ENCODE measurements around the gene MAPK6. TPM values are rescaled to one million over a fixed set of nuclear protein-coding genes. Genes with fewer than 3 reads are reported as not detected.

MAPK6 gene
- polyA plus RNA-seq, 1 donor from 2014 or later = 140 TPM

- H3K79me2 ChIP-seq (replicated peaks; ENCODE audit: insufficient read depth, low read length) = peaks cover 55% of the 10 kb centered on the region
- H3K36me3 ChIP-seq (ENCODE audit: insufficient read depth, low read length) = no peaks in the 10 kb centered on the region
- H3K9me2 ChIP-seq (ENCODE audit: insufficient read depth, low read length) = no peaks in the 10 kb centered on the region
- peak overlapping the region; percentile 65 for H3K4me2 ChIP-seq (ENCODE audit: low read length)
- peaks cover 10% of the 10 kb centered on the region for H4K20me1 ChIP-seq (ENCODE audit: insufficient read depth)
- H3K27ac ChIP-seq (ENCODE audit: low read length) = peak overlapping the region; percentile 68
- peak overlapping the region; percentile 79 for H3K9ac ChIP-seq (ENCODE audit: low read length)
- H3K27me3 ChIP-seq (ENCODE audit: insufficient read depth, low read depth, low read length) = no peaks in the 10 kb centered on the region
- no peaks in the 10 kb centered on the region for H3K9me3 ChIP-seq (ENCODE audit: low read length)
- TF ChIP-seq MXI1 (conservative IDR thresholded peaks at IDR 0.05; ENCODE audit: poor library complexity, severe bottlenecking) (no peak), EP300 (conservative IDR thresholded peaks at IDR 0.05; ENCODE audit: poor library complexity, severe bottlenecking) (no peak), CTCF (IDR thresholded peaks at IDR 0.05; ENCODE audit: poor library complexity, severe bottlenecking) (no peak), REST (IDR thresholded peaks at IDR 0.05; ENCODE audit: borderline replicate concordance) (no peak), RAD21 (conservative IDR thresholded peaks at IDR 0.05) (no peak), SMC3 (conservative IDR thresholded peaks at IDR 0.05; ENCODE audit: poor library complexity) (no peak), TAF1 (IDR thresholded peaks at IDR 0.05; ENCODE audit: low read depth) (no peak), EZH2 (IDR thresholded peaks at IDR 0.05; ENCODE audit: borderline replicate concordance, insufficient read depth, low read length, poor library complexity, severe bottlenecking) (no peak), POLR2AphosphoS5 (IDR thresholded peaks at IDR 0.05) (no peak)
- no peak overlapping the region for H2AFZ ChIP-seq (ENCODE audit: low read depth, low read length)
- H3K4me3 ChIP-seq (ENCODE audit: low read length) = peak overlapping the region; percentile 90
- H3F3A ChIP-seq (ENCODE audit: insufficient read depth, low read length, poor library complexity, severe bottlenecking) = no peaks in the 10 kb centered on the region
Measured at GRCh38 chr15:52021128-52021671, 2.2 kb downstream of the MAPK6 start.

- Histone ChIP-seq H4K20me1 (ENCODE audit: insufficient read depth) (peaks cover 10% of the 10 kb centered on the region), H3K9ac (ENCODE audit: low read length) (no peak overlapping the region), H3K9me2 (ENCODE audit: insufficient read depth, low read length) (no peaks in the 10 kb centered on the region), H3K79me2 (replicated peaks; ENCODE audit: insufficient read depth, low read length) (peaks cover 61% of the 10 kb centered on the region), H3K9me3 (ENCODE audit: low read length) (no peaks in the 10 kb centered on the region), H3K27me3 (ENCODE audit: insufficient read depth, low read depth, low read length) (no peaks in the 10 kb centered on the region), H3F3A (ENCODE audit: insufficient read depth, low read length, poor library complexity, severe bottlenecking) (no peaks in the 10 kb centered on the region), H3K27ac (ENCODE audit: low read length) (no peak overlapping the region), H3K4me2 (ENCODE audit: low read length) (peak overlapping the region; percentile 65), H3K36me3 (ENCODE audit: insufficient read depth, low read length) (no peaks in the 10 kb centered on the region), H2AFZ (ENCODE audit: low read depth, low read length) (no peak overlapping the region), H3K4me3 (ENCODE audit: low read length) (peak overlapping the region; percentile 90)
- TF ChIP-seq EP300 (conservative IDR thresholded peaks at IDR 0.05; ENCODE audit: poor library complexity, severe bottlenecking) = no peak
- no peak for TF ChIP-seq REST (IDR thresholded peaks at IDR 0.05; ENCODE audit: borderline replicate concordance)
- no peak for TF ChIP-seq EZH2 (IDR thresholded peaks at IDR 0.05; ENCODE audit: borderline replicate concordance, insufficient read depth, low read length, poor library complexity, severe bottlenecking)
- TF ChIP-seq TAF1 (IDR thresholded peaks at IDR 0.05; ENCODE audit: low read depth) = no peak
- TF ChIP-seq POLR2AphosphoS5 (IDR thresholded peaks at IDR 0.05) = no peak
- TF ChIP-seq CTCF (IDR thresholded peaks at IDR 0.05; ENCODE audit: poor library complexity, severe bottlenecking) = no peak
- TF ChIP-seq SMC3 (conservative IDR thresholded peaks at IDR 0.05; ENCODE audit: poor library complexity) = no peak
- TF ChIP-seq MXI1 (conservative IDR thresholded peaks at IDR 0.05; ENCODE audit: poor library complexity, severe bottlenecking) = no peak
- TF ChIP-seq RAD21 (conservative IDR thresholded peaks at IDR 0.05) = no peak
Measured at GRCh38 chr15:52021892-52022540, 3.0 kb downstream of the MAPK6 start.

Data from neural cell (in vitro differentiated cells).